WI38 (cell line): ENCODE measurements around the gene ACTRT2.

ENCODE experiments used
- H3K4me3 ChIP-seq: 2 replicates; pipeline ENCODE4 v1.5.1; 2011; ENCODE audit warnings: low read depth, mild to moderate bottlenecking, control low read depth, low read length
- TF ChIP-seq, protein P1 (sequence below): IDR thresholded peaks from 2 replicates; pipeline ENCODE4 v1.5.1; 2012; ENCODE audit warnings: low read depth, mild to moderate bottlenecking, control low read depth, low read length

ACTRT2 gene

DNA sequence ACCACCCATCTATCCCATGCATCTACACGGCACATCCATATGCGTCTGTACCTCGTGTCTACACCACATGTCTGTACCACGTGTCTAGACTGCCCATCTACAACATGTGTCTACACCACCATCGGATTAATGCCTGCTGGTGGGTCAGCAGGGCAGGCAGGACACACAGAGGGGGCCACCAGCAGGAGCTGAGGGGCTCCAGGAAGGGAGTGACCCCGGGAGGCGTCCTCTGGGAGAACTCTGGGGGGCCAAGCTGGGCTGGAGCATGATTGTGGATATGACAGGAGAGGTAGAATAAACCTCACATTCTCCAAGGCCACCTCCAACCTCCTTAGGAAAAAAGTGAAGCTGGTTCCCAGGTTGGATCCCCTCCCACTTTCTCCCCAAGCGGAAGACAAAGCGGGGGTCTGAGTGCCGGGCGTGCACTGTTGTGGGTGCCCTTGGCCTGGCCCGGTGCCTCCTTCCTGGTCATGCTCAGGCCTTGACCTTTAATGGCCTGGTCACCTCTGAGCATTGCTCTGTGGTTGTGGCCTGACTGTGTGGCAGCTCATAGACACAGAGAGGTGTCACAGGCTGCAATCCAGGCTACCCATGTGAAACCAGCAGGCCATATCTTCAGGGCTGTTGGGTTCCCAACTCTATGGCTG lies 881 bp upstream of the ACTRT2 start:
- no peak overlapping the region for H3K4me3 ChIP-seq
- TF ChIP-seq, protein P1, sequence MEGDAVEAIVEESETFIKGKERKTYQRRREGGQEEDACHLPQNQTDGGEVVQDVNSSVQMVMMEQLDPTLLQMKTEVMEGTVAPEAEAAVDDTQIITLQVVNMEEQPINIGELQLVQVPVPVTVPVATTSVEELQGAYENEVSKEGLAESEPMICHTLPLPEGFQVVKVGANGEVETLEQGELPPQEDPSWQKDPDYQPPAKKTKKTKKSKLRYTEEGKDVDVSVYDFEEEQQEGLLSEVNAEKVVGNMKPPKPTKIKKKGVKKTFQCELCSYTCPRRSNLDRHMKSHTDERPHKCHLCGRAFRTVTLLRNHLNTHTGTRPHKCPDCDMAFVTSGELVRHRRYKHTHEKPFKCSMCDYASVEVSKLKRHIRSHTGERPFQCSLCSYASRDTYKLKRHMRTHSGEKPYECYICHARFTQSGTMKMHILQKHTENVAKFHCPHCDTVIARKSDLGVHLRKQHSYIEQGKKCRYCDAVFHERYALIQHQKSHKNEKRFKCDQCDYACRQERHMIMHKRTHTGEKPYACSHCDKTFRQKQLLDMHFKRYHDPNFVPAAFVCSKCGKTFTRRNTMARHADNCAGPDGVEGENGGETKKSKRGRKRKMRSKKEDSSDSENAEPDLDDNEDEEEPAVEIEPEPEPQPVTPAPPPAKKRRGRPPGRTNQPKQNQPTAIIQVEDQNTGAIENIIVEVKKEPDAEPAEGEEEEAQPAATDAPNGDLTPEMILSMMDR = no peak

DNA sequence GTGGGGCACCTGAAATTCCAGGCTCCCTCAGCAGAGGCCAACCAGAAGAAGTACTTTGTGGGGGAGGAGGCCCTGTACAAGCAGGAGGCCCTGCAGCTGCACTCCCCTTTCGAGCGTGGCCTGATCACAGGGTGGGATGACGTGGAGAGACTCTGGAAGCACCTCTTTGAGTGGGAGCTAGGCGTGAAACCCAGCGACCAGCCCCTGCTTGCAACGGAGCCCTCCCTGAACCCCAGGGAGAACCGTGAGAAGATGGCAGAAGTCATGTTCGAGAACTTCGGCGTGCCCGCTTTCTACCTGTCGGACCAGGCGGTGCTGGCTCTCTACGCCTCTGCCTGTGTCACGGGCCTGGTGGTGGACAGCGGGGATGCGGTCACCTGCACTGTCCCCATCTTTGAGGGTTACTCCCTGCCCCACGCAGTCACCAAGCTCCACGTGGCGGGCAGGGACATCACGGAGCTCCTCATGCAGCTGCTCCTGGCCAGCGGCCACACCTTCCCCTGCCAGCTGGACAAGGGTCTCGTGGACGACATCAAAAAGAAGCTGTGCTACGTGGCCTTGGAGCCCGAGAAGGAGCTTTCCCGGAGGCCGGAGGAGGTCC lies 634 bp downstream of the ACTRT2 start:
- H3K4me3 ChIP-seq = no peak overlapping the region
- TF ChIP-seq, protein P1 = no peak

DNA sequence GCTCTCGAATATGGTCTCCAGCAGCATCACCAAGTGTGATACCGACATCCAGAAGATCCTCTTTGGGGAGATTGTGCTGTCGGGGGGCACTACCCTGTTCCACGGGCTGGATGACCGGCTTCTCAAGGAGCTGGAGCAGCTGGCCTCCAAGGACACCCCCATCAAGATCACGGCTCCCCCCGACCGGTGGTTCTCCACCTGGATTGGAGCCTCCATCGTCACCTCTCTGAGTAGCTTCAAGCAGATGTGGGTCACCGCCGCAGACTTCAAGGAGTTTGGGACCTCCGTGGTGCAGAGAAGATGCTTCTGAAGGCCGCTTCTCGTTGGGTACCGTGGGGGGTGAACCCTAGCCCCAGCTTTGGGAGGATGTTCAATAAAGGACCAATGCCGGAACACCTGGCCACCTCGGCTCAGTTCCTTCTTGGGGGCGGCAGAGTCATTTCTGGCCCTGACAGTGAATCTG lies 1.3 kb downstream of the ACTRT2 start:
- no peak overlapping the region for H3K4me3 ChIP-seq
- TF ChIP-seq, protein P1 = no peak

DNA sequence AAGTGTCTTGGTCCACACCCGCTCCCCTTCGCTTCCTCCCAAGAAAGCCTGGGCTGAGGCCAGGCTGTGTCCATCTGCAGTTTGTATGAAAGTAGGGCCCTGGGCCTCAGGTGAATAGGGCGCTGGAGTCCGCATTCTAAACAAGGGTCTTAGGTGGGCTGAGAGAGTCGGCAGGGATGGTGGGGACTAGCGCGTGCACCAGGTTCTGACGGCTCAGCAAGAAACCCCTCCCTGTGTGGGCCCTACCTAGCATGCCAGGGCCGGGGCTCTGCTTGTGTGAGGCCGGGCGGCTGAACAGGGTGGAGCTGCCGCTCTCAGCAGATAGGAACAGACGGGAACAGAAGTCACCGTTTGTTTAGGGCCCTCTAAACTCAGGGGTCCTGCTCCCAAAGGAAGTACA lies 1.7 kb downstream of the ACTRT2 start:
- no peak overlapping the region for H3K4me3 ChIP-seq
- TF ChIP-seq, protein P1 = no peak

DNA sequence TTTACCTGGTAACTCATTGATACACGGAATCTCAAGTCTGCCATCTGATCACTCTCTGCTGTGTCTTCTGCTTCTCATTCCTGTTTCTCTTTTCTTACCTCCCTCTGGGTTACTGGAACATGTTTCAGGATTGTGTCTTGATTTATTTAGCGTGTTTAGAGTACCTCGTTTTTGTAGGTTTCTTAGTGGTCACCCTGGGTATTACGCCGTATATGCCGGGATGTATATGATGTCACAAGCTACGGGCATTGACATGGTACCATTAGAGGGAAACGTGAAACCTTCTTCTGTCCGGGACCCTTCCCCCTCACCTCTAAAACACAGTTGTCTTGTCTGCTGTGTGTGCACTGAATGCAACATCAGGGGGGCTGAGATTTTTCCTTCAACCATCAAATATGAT lies 2.8 kb downstream of the ACTRT2 start:
- TF ChIP-seq, protein P1 = no peak
- no peak overlapping the region for H3K4me3 ChIP-seq

DNA sequence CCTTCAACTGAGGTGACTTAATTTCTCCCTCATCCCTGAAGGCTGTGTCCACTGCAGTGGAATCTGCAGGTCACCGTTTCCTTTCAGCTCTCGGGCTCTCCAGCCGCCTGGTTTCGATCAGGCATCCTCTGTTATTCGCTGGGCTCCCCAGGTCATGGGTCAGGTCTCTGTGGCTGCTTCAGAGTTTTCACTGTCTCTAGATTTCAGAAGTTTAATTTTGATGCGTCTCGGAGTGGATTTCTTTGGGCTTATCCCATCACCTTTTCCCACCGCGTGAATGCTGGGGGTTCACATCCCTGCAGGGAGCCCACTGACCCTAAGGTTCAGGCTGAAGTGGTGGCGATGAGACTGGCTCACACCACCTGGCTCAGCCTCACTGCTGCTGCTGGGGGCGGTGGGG lies 3.3 kb downstream of the ACTRT2 start:
- no peak overlapping the region for H3K4me3 ChIP-seq
- TF ChIP-seq, protein P1 = no peak

DNA sequence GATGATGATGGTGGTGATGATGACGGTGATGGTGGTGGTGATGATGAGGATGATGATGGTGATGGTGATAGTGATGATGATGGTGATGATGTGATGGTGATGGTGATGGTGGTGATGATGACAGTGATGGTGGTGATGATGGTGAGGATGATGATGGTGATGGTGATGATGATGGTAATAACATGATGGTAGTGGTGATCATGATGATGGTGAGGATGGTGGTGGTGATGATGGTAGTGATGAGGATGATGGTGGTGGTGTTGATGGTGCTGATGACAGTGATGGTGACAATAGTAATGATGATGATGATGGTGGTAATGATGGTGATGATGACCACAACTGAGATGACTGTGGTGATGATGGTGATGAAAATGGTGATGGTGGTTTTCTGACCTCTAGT lies 4.9 kb downstream of the ACTRT2 start:
- H3K4me3 ChIP-seq = no peak overlapping the region
- TF ChIP-seq, protein P1 = no peak
